Type B pancreatic cell (in vitro differentiated cells): ENCODE results near the gene PIGN. TPM values are rescaled to one million over a fixed set of nuclear protein-coding genes. Genes with fewer than 3 reads are reported as not detected.

Experiments used
- DNase-seq: peaks from one replicate; pipeline ENCODE4 v3.0.0; 2021; ENCODE audit warnings: mixed read lengths; ENCODE audit not compliant: unreplicated experiment; ENCODE audit errors: extremely low spot score
- H3K27ac Mint-ChIP-seq: 2 replicates; pipeline ENCODE4 v1.8.0; 2021; ENCODE audit warnings: mild to moderate bottlenecking, mixed read lengths
- H3K27me3 Mint-ChIP-seq: 2 replicates; pipeline ENCODE4 v1.8.0; 2021; ENCODE audit warnings: mixed read lengths
- H3K36me3 Mint-ChIP-seq: 2 replicates; pipeline ENCODE4 v1.8.0; 2021; ENCODE audit warnings: mixed read lengths
- H3K4me1 Mint-ChIP-seq: one replicate; pipeline ENCODE4 v1.8.0; 2021; ENCODE audit warnings: mixed read lengths; ENCODE audit not compliant: unreplicated experiment
- H3K4me3 Mint-ChIP-seq: 2 replicates; pipeline ENCODE4 v1.8.0; 2021; ENCODE audit warnings: mild to moderate bottlenecking, mixed read lengths
- H3K9me3 Mint-ChIP-seq: 2 replicates; pipeline ENCODE4 v1.8.0; 2021; ENCODE audit warnings: mixed read lengths
- CTCF ChIP-seq: fragments of 200-600 bp; sonication (generic); conservative IDR thresholded peaks from 2 replicates; pipeline ENCODE4 v1.5.0; 2021; ENCODE audit warnings: antibody characterized with exemption, mild to moderate bottlenecking
- total RNA-seq: library from RNA; stranded (reverse); gene quantifications from 2 replicates; pipeline ENCODE4 v1.2.1, GENCODE V29; 2021; ENCODE audit warnings: low replicate concordance

The PIGN gene
- total RNA-seq, 1 donor from 2014 or later = 33.8 TPM

DNA sequence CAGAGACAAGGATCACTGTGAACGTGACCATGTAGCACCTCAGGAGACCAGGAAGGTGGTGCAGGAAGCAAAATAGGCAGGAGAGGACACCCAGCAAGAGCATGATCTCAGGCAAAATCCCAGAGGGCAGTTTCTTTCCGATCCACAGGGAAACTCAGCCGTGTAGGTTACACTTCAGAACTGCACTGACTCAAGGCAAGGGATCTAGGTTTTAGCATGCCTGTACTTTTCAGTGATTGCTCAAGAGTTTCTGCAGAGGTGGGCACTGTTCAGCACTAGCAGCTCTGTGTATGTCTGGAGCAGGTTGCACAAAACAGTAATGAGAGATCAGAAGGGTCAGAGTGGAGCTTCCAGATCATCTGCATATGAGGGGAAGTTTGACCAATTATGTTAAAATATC is 177.3 kb downstream of the PIGN start:
- DNase-seq = no peak
- Mint-ChIP-seq H3K27me3 (no peaks in the 10 kb centered on the region), H3K36me3 (no peaks in the 10 kb centered on the region), H3K4me1 (no peaks in the 10 kb centered on the region), H3K27ac (no peak overlapping the region), H3K9me3 (peaks cover 11% of the 10 kb centered on the region), H3K4me3 (no peak overlapping the region)
- no peak for TF ChIP-seq CTCF

GRCh38 chr18:62001396-62001795 is 185.5 kb downstream of the PIGN start:
- Mint-ChIP-seq H3K27ac (no peak overlapping the region), H3K36me3 (peaks cover 11% of the 10 kb centered on the region), H3K4me3 (no peak overlapping the region), H3K27me3 (no peaks in the 10 kb centered on the region), H3K9me3 (peaks cover 18% of the 10 kb centered on the region), H3K4me1 (peaks cover 19% of the 10 kb centered on the region)
- TF ChIP-seq CTCF = no peak
- DNase-seq = no peak

GRCh38 chr18:61998957-61999356 is 187.9 kb downstream of the PIGN start:
- no peak for TF ChIP-seq CTCF
- no peaks in the 10 kb centered on the region for H3K27me3 Mint-ChIP-seq
- peaks cover 19% of the 10 kb centered on the region for H3K4me1 Mint-ChIP-seq
- no peak for DNase-seq
- H3K27ac Mint-ChIP-seq = no peak overlapping the region
- peaks cover 11% of the 10 kb centered on the region for H3K36me3 Mint-ChIP-seq
- H3K9me3 Mint-ChIP-seq = peaks cover 14% of the 10 kb centered on the region
- H3K4me3 Mint-ChIP-seq = no peak overlapping the region

DNA sequence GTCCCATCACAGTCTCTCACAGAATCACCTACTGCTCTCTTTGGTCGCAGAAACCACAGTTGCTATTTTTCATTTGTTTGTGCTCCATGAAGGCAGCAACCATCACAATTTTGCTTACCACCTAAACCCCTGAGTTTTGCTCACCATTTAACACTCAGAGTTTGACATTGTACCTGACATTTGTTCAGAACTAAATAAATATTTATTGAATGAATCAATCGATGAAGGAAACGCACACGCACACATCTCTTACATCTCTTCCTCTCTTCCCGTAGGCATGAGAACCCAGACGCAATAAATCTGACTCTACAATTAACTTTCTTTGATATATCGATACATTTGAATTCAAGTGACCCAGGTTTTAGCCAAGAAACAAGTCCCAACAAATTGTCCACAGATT is 188.5 kb downstream of the PIGN start:
- Mint-ChIP-seq H3K4me3 (no peak overlapping the region), H3K27me3 (no peaks in the 10 kb centered on the region), H3K27ac (no peak overlapping the region), H3K4me1 (peaks cover 20% of the 10 kb centered on the region), H3K36me3 (peaks cover 11% of the 10 kb centered on the region), H3K9me3 (peaks cover 14% of the 10 kb centered on the region)
- no peak for DNase-seq
- no peak for TF ChIP-seq CTCF

DNA sequence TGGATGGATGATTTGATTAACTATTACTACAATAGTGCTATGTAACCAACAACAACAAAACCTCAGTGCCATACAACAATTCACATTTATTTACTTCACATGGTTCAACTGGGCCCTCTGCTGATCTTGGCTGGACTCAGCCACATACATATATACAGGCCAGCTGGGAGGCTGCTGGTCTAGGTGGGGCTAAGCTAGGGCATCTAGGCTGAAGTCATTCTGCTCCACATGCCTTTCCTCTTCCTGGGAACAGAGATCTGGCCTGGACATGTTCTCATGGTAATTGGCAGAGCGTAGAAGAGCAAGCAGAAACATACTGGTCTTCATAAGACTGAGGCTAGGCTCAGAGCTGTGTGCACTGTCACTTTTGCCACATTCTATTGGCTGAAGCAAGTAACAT is 191.2 kb downstream of the PIGN start:
- TF ChIP-seq CTCF = no peak
- no peak overlapping the region for H3K27ac Mint-ChIP-seq
- H3K27me3 Mint-ChIP-seq = no peaks in the 10 kb centered on the region
- peaks cover 7% of the 10 kb centered on the region for H3K36me3 Mint-ChIP-seq
- H3K4me3 Mint-ChIP-seq = no peak overlapping the region
- H3K9me3 Mint-ChIP-seq = peaks cover 4% of the 10 kb centered on the region
- H3K4me1 Mint-ChIP-seq = peaks cover 34% of the 10 kb centered on the region
- no peak for DNase-seq

GRCh38 chr18:61993831-61994230 is 193.0 kb downstream of the PIGN start:
- Mint-ChIP-seq H3K4me1 (peaks cover 33% of the 10 kb centered on the region), H3K27ac (no peak overlapping the region), H3K36me3 (no peaks in the 10 kb centered on the region), H3K9me3 (no peaks in the 10 kb centered on the region), H3K4me3 (no peak overlapping the region), H3K27me3 (no peaks in the 10 kb centered on the region)
- DNase-seq = no peak
- no peak for TF ChIP-seq CTCF
